Retinal pigment epithelial cell (primary cell): ENCODE data around the gene TUBGCP6.
A peak's percentile ranks its signal among the peaks of the same experiment; 100 is the strongest.

Source experiments
- DNase-seq: peaks from one replicate; pipeline ENCODE4 v3.0.0-alpha.2; 2010; ENCODE audit warnings: low read depth
- H3K4me3 ChIP-seq: 2 replicates; pipeline ENCODE4 v1.5.1; 2011; ENCODE audit warnings: mild to moderate bottlenecking, low read length, control low read depth, moderate library complexity
- TF ChIP-seq, protein P1 (sequence below): conservative IDR thresholded peaks from 2 replicates; pipeline ENCODE4 v1.5.1; 2011; ENCODE audit warnings: low read depth, low read length, control low read depth, inconsistent platforms

Gene TUBGCP6

DNA sequence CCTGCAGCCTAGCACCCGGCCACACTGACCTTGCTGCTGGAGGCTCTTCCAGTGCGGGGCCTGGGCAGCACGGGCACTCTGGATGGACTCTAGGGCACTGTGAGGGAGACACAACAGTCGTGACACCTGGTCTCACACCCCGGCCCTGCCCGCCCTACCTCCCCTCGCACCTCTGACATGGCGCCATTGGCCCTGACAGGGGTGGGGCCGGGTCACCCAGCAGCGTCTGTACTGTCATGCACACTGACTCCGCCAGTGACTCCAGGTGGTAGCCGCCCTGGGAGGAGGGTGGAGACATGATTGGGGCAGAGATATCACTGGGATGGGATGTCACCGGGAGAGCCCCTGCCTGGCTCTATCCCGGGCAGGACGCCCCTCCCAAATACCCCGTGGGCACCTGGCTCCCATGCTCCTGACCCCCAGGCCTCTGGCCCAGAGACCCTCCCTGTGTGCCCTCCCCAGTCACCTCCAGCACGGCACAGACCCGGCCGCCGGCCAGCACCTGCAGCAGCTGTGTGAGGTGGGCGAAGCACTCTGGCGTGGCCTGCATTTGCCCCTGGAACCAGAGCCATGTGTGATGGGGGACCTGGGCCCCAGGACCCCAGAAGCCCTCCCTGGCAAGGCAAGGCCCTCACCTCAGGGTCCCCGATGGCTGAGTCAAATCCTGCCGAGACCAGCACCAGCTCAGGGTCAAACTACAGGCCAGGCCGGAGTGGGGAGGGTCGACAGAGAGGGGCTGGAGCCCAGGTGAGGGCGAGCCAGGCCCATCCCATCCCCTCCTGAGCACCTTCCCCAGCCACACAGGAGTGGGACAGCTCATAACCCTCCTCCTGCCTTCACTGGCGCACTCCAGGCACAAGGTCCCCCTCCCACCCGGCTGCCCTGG lies 3.6 kb upstream of the TUBGCP6 start:
- H3K4me3 ChIP-seq, result no peak overlapping the region
- TF ChIP-seq, protein P1, sequence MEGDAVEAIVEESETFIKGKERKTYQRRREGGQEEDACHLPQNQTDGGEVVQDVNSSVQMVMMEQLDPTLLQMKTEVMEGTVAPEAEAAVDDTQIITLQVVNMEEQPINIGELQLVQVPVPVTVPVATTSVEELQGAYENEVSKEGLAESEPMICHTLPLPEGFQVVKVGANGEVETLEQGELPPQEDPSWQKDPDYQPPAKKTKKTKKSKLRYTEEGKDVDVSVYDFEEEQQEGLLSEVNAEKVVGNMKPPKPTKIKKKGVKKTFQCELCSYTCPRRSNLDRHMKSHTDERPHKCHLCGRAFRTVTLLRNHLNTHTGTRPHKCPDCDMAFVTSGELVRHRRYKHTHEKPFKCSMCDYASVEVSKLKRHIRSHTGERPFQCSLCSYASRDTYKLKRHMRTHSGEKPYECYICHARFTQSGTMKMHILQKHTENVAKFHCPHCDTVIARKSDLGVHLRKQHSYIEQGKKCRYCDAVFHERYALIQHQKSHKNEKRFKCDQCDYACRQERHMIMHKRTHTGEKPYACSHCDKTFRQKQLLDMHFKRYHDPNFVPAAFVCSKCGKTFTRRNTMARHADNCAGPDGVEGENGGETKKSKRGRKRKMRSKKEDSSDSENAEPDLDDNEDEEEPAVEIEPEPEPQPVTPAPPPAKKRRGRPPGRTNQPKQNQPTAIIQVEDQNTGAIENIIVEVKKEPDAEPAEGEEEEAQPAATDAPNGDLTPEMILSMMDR, result no peak

DNA sequence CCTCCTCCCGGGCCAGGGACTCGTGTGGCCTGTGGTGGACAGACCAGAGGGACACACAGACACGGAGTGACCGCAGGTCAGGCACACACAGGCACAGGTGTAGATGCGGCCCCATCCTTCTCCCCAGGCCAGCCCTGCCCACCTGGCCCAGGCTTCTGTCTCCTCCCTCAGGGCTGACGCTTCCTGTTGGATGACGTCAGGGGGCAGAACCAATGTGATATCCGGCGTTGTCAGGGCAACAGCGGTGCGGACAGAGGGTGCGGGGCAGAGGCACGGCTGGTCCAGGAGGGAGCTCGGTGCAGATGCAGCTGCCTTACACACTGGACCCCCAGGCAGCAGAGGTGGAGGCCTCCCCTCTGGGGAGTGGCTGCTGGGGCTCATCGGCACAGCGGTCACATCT lies 2.9 kb upstream of the TUBGCP6 start:
- TF ChIP-seq, protein P1, result no peak
- H3K4me3 ChIP-seq, result no peak overlapping the region
- DNase-seq, result no peak

More for the DNA sequence above, 3.6 kb upstream of the TUBGCP6 start:
- DNase-seq, result no peak

DNA sequence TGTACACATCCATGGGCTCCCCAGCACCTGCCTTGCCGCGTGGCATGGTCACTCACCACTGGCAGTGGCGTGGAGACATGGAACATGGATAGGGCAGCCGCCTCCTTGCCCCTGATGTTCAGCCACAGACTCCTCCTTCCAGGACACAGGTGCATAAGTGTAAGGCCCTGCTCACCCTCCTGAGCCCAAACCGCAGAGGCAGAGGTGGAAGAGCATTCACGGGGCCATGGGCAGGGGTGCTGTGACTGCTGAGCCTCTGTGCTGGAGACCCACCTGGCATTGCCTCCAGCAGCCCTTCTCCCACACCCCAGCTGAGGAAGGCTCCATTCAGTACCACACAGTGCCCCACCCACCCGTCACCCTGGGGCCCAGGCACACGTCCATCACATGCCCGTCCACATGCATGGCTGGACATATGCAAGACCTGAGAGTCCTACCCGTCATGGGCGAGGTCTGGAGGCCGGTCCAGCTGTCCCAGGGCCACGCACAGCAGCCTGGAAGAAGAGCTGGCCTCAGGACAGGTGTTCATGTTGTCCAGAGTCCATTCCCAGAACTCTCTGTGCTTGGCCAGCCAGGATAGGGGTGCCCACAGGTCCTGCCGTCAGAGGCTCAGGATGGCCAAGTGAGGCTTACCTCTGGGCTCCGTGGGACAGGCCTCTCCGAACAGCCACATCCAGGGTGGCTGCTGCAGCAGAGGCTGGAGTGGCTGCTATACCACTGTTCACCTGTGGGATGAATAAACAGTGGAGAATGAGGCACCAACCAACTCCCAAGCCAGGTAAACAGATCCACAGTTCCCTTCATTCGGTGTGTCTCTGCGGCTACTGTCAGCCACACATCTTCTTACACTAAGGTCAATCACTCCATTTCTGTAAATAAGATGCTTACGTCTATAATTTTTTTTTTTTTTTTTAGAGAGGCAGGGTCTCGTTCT lies 1.7 kb upstream of the TUBGCP6 start:
- TF ChIP-seq, protein P1, result no peak
- no peak overlapping the region for H3K4me3 ChIP-seq
- no peak for DNase-seq

DNA sequence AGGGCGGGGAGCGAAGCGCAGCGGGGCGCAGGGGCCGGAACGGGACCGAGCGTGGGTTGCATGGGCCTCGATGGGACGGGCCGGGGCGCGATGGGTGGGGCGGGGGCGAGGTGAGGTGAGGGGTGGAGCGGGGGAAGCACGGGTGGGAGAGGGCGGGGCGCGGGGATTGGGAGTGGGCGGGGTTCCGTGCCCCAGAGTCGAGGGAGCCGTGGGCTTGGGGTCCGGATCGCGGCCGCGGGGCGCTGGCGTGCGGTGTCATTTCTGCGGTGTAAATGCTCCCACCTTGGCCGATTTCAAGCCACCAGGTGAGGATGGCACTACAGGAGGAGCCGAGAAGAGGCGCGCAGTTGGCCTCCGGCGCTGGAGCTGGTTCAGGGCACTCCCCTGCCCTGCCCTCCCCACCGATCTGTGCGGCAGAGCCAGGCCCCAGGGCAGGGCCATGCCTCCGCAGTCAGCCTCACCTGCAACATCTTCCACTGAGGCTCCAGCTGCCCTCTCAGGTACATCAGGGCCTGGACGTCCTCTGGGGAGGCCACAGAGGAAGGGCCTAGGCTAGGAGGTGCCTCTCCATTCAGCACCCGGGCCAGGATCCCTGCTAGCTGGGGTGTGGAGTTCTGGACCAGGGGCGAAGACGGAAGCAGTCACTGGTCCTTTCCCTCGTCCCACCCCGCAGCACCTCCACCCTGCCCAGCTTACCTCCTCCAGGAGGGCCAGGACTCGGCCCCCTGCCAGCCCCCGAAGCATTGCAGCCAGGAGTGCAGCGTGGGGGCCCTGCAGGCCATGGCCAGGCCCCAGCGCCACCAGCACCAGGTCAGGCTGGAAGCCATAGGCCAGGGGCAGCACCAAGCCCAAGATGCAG lies 620 bp upstream of the TUBGCP6 start:
- peak overlapping the region; percentile 98 for H3K4me3 ChIP-seq
- TF ChIP-seq, protein P1, result no peak
- DNase-seq, result no peak

DNA sequence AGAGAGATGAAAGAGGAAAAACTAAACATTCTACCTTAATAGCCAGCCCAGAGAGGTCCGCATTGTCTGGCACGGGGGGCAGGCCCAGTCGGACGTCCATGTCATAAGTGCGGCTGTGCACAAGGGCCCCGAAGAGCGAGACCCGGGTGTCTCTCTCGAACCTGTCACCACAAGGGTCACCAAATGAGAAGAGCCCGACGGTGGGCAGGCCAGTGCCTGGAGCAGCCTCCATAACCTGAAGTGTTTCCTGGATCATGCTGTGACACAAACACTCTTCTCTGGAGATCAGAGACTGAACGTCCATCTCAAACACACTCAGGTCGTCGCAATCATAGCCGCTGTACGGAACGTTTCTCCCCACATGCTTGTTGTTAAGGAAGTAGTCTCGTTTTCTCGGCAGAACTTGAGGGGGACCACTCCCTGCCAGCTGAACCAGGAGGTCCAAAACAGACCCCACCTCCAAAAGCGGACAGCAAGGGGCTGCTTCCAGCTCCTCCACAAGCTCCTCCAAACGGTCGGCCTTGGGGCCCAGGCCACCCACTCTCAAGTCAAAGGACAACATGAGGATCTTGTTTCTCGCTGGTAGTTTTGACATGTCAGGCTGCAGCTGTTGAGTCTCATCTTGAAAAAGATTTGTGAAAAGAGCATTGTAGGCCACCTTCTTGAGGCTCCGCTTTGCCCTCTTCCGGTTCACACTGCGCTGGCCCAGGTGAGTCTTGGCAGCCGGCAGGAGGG lies 971 bp downstream of the TUBGCP6 start:
- TF ChIP-seq, protein P1, result no peak
- DNase-seq, result no peak
- peak overlapping the region; percentile 98 for H3K4me3 ChIP-seq

DNA sequence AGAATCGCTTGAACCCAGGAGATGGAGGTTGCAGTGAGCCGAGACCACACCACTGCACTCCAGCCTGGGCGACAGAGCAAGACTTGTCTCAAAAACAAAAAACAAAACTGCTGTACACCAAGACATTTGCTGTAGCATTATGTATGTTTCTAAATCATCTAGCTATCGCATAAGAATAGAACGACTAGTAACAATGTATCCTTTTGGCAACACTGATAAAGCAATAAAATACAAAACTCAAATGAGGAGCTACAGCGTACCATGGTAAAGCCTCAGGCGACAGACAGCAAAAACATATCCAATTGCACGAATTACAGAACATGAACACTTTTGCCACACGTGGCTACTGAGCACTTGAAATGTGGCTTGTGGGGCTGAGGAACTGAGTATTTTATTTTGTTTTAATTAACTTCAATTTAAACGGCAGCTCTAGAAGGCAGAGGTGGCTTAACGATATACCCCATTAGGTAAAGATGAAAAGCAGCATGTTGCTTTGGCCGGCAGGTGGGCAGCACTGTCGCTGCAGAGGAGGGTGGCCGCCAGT lies 2.3 kb downstream of the TUBGCP6 start:
- DNase-seq, result no peak
- peak overlapping the region; percentile 27 for H3K4me3 ChIP-seq
- TF ChIP-seq, protein P1, result no peak
